Activated CD4-positive, alpha-beta T cell treated with anti-CD3 and anti-CD28 coated beads, Interleukin-2, amount 10 ng/mL, durations not matched to agents 7 days and 5 days (primary cell): Measurements from ENCODE around the gene PGAP6. TPM values are rescaled to one million over a fixed set of nuclear protein-coding genes. Genes with fewer than 3 reads are reported as not detected.
"Not testable (repeated sequence)": the region's sequence is repeated elsewhere in the genome, so short reads cannot be mapped to it uniquely, and the experiment has no call there.

Source experiments
- CTCF ChIA-PET: fragments of 350-600 bp; sonication (Branson Sonifier 250); formaldehyde crosslinking; loops from one replicate; lab custom pipeline; 2021; ENCODE audit warnings: antibody characterized with exemption; lab: Charles Lee
- POLR2A ChIA-PET: fragments of 350-600 bp; sonication (Branson Sonifier 250); formaldehyde crosslinking; loops from one replicate; lab custom pipeline; 2021; ENCODE audit warnings: antibody characterized with exemption; lab: Charles Lee
- DNase-seq: peaks from one replicate; pipeline ENCODE4 v3.0.0-alpha.2; 2020
- H3K27ac Mint-ChIP-seq: one replicate; pipeline ENCODE4 v1.8.0; 2021; ENCODE audit warnings: mild to moderate bottlenecking, moderate library complexity, mixed read lengths
- H3K27me3 Mint-ChIP-seq: one replicate; pipeline ENCODE4 v1.8.0; 2021; ENCODE audit warnings: mixed read lengths
- H3K36me3 Mint-ChIP-seq: one replicate; pipeline ENCODE4 v1.8.0; 2021; ENCODE audit warnings: low read depth, mixed read lengths
- H3K4me1 Mint-ChIP-seq: one replicate; pipeline ENCODE4 v1.8.0; 2021; ENCODE audit warnings: mixed read lengths
- H3K4me3 Mint-ChIP-seq: one replicate; pipeline ENCODE4 v1.8.0; 2021; ENCODE audit warnings: mild to moderate bottlenecking, moderate library complexity, mixed read lengths
- H3K9me3 Mint-ChIP-seq: one replicate; pipeline ENCODE4 v1.8.0; 2021; ENCODE audit warnings: mixed read lengths
- total RNA-seq, 2 experiments: library from RNA; stranded (reverse); gene quantifications; one replicate each; pipeline ENCODE4 v1.2.3, GENCODE V29; 2021

Gene PGAP6
- total RNA-seq, 2 experiments from 2014 or later = 85.2 to 99.2 TPM

DNA sequence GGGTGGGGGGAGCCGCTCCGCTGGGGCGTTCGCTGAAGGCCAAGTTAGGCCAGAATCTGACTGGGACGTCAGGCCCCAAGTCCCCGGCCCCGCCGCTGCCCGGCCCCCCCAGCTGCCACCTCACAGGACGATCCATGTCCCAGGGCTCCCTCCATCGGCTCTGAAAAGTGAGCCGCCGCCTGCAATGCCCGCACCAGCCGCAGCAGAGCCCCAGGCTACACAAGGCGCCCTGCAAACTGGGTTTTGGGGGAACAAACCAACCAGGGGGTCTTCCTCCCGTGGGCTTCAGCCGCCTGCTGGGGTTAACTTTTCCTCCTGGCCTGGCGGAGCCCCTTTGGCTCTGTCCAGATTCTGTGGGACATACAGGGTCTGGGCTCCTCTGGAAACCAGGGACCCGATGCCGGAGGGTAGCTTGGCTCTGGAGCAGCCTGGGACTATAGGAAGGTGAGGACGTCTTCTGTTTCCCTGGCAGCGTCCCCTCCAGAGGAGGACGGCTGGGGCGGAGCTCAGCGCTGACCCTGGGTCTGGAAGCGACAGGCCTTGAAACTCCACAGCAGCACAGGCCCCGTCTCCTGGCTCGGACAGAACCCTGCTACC lies 16.1 kb upstream of the PGAP6 start:
- Mint-ChIP-seq H3K27me3 (peaks cover 10% of the 10 kb centered on the region), H3K36me3 (no peaks in the 10 kb centered on the region), H3K4me1 (peaks cover 26% of the 10 kb centered on the region), H3K9me3 (no peaks in the 10 kb centered on the region), H3K27ac (peak overlapping the region; percentile 50), H3K4me3 (peak overlapping the region; percentile 59)
- ChIA-PET CTCF (no interaction called here), POLR2A (no interaction called here)
- peak; percentile 36 for DNase-seq

DNA sequence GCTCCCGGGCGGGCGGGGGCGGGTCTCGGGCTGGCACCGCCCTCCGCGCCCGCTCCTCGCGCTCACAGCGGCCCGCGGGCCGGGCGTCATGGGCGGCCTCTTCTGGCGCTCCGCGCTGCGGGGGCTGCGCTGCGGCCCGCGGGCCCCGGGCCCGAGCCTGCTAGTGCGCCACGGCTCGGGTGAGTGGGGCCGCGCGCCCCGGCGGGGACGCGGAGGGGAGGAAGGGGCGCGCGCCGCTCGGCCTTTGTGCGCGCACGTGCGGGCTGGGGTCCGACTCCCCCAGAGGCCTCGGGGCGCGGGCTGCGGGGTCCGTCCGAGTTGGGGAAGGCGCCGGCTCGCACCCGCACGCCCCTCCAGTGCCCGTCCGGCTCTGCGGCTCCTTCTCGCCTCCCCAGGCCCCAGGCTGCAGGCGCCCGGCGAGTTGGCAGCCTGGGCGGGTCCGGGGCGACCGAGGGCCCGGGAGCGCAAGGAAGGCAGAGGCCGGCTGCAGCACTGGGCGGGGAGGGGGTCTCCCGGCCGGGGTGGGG lies 15.4 kb upstream of the PGAP6 start, which contains the start of gene NME4:
Gene NME4, plus strand, starts transcription at position 65 of the 527 bp plus-strand sequence. Its CDS starts 24 bp downstream, at position 89.
- Mint-ChIP-seq H3K4me1 (peaks cover 32% of the 10 kb centered on the region), H3K27ac (peak within 1 kb of the TSS; percentile 54), H3K36me3 (no peaks in the 10 kb centered on the region), H3K4me3 (peak within 1 kb of the TSS; percentile 76), H3K27me3 (peaks cover 10% of the 10 kb centered on the region), H3K9me3 (no peaks in the 10 kb centered on the region)
- POLR2A ChIA-PET = no interaction called here
- no peak for DNase-seq
- CTCF ChIA-PET = no interaction called here

DNA sequence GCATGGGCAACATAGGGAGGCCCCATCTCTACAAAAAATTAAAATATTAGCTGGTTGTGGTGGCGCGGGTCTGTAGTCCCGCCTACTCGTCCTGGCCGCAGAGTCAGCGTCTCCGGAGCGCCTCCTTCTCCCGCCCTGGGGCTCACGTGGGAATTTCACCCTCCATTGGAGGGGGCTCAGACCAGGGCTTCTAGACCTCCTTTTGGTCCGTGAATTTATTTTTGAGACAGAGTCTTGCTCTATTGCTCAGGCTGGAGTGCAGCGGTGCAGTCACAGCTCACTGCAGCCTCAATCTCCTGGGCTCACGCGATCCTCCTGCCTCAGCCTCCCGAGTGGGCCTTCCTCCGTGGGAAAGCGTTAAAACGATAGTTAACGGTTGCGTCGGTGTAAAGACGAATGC lies 14.8 kb upstream of the PGAP6 start:
- peaks cover 36% of the 10 kb centered on the region for H3K4me1 Mint-ChIP-seq
- POLR2A ChIA-PET = no interaction called here

DNA sequence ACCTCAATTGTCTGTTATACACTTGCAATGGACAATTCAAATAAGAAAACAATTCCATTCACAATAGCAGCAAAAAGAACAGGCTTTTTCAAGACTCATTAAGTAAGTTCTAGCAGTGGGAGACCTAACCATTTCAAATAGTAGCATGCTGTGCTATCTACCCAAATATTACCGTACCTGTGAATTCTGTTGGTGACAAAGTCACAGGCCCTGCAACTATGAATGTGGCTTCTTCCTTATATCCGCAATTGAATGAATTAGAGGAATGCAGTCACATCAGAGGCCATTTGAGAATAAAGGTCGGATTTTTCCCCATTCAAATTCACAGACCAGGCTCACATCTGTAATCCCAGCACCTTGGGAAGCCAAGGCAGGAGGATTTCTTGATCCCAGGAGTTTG lies 14.4 kb upstream of the PGAP6 start:
- Mint-ChIP-seq H3K4me1 (peaks cover 36% of the 10 kb centered on the region), H3K36me3 (no peaks in the 10 kb centered on the region), H3K27ac (peak overlapping the region; percentile 54), H3K27me3 (peaks cover 10% of the 10 kb centered on the region), H3K9me3 (no peaks in the 10 kb centered on the region), H3K4me3 (peak overlapping the region; percentile 76)
- DNase-seq = no peak
- CTCF ChIA-PET = no interaction called here
- POLR2A ChIA-PET = no interaction called here

More for the DNA sequence above, 14.8 kb upstream of the PGAP6 start:
- peaks cover 10% of the 10 kb centered on the region for H3K27me3 Mint-ChIP-seq
- H3K36me3 Mint-ChIP-seq = no peaks in the 10 kb centered on the region
- H3K27ac Mint-ChIP-seq = peak overlapping the region; percentile 54
- no peaks in the 10 kb centered on the region for H3K9me3 Mint-ChIP-seq
- H3K4me3 Mint-ChIP-seq = peak overlapping the region; percentile 76
- CTCF ChIA-PET = no interaction called here
- no peak for DNase-seq

- ChIA-PET CTCF (interaction anchor here (1.1 to 1.3 kb wide), 2 partner anchors 8 to 9 kb away, joined by 3 read pairs; partner anchors contain the start of gene DECR2), POLR2A (interaction anchor here (0.6 kb wide), 1 partner anchor 7 kb away, joined by 4 read pairs; no protein-coding TSS in a partner anchor)
- no peak overlapping the region for H3K27ac Mint-ChIP-seq
- H3K4me1 Mint-ChIP-seq = peaks cover 24% of the 10 kb centered on the region
- peaks cover 10% of the 10 kb centered on the region for H3K27me3 Mint-ChIP-seq
- no peak overlapping the region for H3K4me3 Mint-ChIP-seq
- H3K9me3 Mint-ChIP-seq = no peaks in the 10 kb centered on the region
- H3K36me3 Mint-ChIP-seq = no peaks in the 10 kb centered on the region
- no peak for DNase-seq
These were observed 10.8 kb upstream of the PGAP6 start for GRCh38 chr16:392450-393030.

- Mint-ChIP-seq H3K9me3 (no peaks in the 10 kb centered on the region), H3K4me3 (no peak overlapping the region), H3K27me3 (peaks cover 10% of the 10 kb centered on the region), H3K4me1 (peaks cover 24% of the 10 kb centered on the region), H3K27ac (peak overlapping the region; percentile 44), H3K36me3 (no peaks in the 10 kb centered on the region)
- peak; percentile 74 for DNase-seq
- ChIA-PET POLR2A (interaction anchor here (0.6 kb wide), 1 partner anchor 8 kb away, joined by 4 read pairs; no protein-coding TSS in a partner anchor), CTCF (interaction anchor here (1.1 to 1.3 kb wide), 2 partner anchors 9 to 10 kb away, joined by 3 read pairs; partner anchors contain the start of gene DECR2)
These were observed 10.1 kb upstream of the PGAP6 start for GRCh38 chr16:391885-392335.

DNA sequence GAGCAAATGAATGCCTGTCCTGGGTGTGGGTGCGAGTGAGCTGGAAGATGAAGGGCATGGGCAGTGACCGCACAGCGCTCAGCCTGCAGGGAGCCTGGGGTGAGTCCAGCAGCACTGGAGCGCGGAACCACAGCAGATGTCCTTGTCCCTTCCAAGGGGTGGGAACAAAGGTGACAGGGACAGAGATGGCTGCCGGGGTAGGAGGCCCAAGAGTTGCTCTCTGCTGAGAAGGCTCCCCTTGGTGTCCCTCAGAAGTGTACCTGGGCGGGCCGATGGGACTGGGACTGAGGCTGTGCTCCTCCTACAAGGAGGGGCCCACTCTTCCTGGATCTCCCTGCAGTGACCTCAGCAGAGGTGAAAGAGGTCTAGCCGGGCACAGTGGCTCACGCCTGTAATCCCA lies 7.6 kb upstream of the PGAP6 start:
- H3K27me3 Mint-ChIP-seq = no peaks in the 10 kb centered on the region
- peaks cover 17% of the 10 kb centered on the region for H3K4me1 Mint-ChIP-seq
- CTCF ChIA-PET = interaction anchor here (1.0 kb wide), 1 partner anchor 227 kb away, joined by 3 read pairs; no protein-coding TSS in a partner anchor
- no peak for DNase-seq
- POLR2A ChIA-PET = no interaction called here
- no peaks in the 10 kb centered on the region for H3K36me3 Mint-ChIP-seq
- no peak overlapping the region for H3K4me3 Mint-ChIP-seq
- H3K27ac Mint-ChIP-seq = no peak overlapping the region
- H3K9me3 Mint-ChIP-seq = no peaks in the 10 kb centered on the region

DNA sequence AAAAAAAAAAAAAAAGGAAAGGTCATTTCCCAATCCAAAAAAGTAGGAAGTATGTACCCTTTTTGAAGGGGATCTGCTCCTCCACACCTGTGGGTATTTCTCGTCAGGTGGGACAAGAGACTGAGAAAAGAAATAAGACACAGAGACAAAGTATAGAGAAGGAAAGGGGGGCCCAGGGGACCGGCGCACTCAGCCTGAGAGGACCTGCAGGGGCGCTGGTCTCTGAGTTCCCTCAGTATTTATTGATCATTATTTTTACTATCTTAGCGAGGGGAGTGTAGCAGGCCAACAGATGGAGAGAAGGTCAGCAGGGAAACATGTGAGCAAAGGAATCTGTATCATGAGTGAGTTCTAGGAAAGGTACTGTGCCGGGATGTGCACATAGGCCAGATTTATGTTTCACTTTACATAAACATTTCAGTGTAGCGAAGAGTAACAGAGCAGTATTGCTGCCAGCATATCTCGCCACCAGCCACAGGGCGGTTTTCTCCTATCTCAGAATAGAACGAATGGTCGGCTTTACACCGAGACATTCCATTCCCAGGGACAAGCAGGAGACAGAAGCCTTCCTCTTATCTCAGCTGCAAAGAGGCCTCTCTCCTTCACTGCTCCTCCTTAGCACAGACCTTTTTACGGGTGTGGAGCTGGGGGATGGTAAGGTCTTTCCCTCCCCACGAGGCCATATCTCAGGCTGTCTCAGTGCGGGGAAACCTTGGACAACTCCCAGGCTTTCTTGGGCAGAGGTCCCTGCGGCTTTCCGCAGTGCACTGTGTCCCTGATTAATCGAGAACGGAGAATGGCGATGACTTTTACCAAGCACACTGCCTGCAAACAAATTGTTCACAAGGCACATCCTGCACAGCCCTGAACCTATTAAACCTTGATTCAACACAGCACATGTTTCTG lies 6.2 kb upstream of the PGAP6 start:
- H3K9me3 Mint-ChIP-seq, H3K4me3 Mint-ChIP-seq, CTCF ChIA-PET, H3K27me3 Mint-ChIP-seq, H3K36me3 Mint-ChIP-seq, DNase-seq, POLR2A ChIA-PET, H3K27ac Mint-ChIP-seq: not testable (repeated sequence)
- peaks cover 23% of the 10 kb centered on the region for H3K4me1 Mint-ChIP-seq

GRCh38 chr16:386641-387156 lies 4.9 kb upstream of the PGAP6 start:
- no peak for DNase-seq
- H3K9me3 Mint-ChIP-seq = no peaks in the 10 kb centered on the region
- H3K4me3 Mint-ChIP-seq = no peak overlapping the region
- peaks cover 4% of the 10 kb centered on the region for H3K27me3 Mint-ChIP-seq
- peaks cover 2% of the 10 kb centered on the region for H3K36me3 Mint-ChIP-seq
- H3K4me1 Mint-ChIP-seq = peaks cover 17% of the 10 kb centered on the region
- ChIA-PET CTCF (interaction anchor here (1.4 kb wide), 1 partner anchor 42 kb away, joined by 4 read pairs; no protein-coding TSS in a partner anchor), POLR2A (interaction anchor here (0.7 to 0.8 kb wide), 2 partner anchors 201 to 247 kb away, joined by 7 to 10 read pairs; no protein-coding TSS in a partner anchor)
- no peak overlapping the region for H3K27ac Mint-ChIP-seq

- H3K4me3 Mint-ChIP-seq = peak overlapping the region; percentile 85
These were observed 1.7 kb upstream of the PGAP6 start for GRCh38 chr16:383326-384051.

DNA sequence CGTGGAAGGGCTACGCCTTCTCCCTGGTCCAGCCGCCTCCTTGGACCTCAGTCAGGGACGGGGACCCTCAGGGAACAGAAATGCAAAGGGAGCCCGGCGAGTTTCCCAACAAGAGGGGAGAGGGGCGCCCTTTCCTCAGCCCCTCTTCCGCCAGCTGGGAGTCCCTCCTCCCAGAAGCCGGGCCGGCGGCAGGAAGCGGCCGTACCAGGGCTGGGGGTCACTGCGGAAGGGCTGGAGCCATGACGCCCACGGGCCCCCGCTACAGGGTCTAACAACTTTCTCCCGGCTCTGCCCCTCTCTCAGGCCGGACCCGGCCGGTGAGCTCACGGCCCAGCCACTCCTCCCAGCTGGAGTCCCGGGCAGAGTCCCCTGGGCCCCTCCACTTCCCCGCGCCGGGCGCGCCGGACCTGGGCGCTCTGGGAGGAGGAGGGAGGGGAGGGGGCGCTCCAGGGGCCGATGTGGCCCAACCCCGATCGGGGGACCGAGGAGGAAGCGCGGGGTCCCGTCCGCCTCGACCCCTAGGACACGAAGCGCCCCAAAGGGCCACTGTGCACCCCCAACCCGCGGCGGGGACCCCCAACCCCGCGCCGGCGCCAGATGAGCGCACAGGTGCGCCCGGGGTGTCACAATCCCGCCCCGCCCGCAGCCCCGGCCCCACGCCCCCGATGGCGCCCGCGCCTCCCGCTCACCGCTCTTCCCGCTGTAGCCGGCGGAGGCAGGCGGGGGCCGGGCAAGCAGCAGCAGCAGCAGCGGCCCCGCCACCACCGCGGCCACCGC lies 578 bp downstream of the PGAP6 start:
- Mint-ChIP-seq H3K36me3 (peaks cover 4% of the 10 kb centered on the region), H3K27ac (peak overlapping the region; percentile 66), H3K4me3 (peak overlapping the region; percentile 84), H3K4me1 (peaks cover 25% of the 10 kb centered on the region), H3K27me3 (peaks cover 4% of the 10 kb centered on the region), H3K9me3 (no peaks in the 10 kb centered on the region)
- ChIA-PET POLR2A (interaction anchor here (1.2 kb wide), 1 partner anchor 10 kb away, joined by 3 read pairs; the partner anchor contains the start of gene MRPL28), CTCF (interaction anchor here (1.2 kb wide), 1 partner anchor 19 kb away, joined by 3 read pairs; no protein-coding TSS in a partner anchor)
- DNase-seq = no peak

More at GRCh38 chr16:383326-384051, 1.7 kb upstream of the PGAP6 start:
- Mint-ChIP-seq H3K36me3 (peaks cover 4% of the 10 kb centered on the region), H3K27ac (peak overlapping the region; percentile 51), H3K9me3 (no peaks in the 10 kb centered on the region), H3K4me1 (peaks cover 25% of the 10 kb centered on the region), H3K27me3 (peaks cover 4% of the 10 kb centered on the region)
- POLR2A ChIA-PET = no interaction called here
- DNase-seq = peak; percentile 36
- CTCF ChIA-PET = no interaction called here
